ENCODE measurements around the gene SFSWAP.

DNA sequence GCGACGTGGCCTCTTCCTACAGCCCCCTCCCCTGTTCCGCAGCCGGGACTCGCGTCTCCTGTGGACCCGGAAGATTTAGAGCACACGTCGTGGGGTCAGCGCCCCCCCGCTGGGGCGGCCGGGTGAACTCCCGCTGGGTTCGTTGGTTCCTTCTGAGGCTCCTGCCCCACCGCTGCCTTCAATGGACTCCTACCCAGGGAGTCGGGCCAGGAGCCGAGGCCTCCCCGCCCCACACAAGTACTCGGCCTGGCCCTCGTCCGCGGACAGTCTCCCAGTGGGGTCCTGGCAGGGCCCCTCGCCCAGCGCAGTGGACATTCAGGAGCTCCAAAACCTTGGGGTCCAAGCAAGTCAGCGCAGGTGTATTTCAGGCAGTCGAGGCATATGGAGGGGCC lies 118.5 kb downstream of the SFSWAP start:
- TF ChIP-seq TAF1 (IDR thresholded peaks at IDR 0.05; ENCODE audit: borderline replicate concordance, insufficient read depth, low read length) (no peak), POLR2AphosphoS5 (IDR thresholded peaks at IDR 0.05; ENCODE audit: low read depth, low read length) (no peak), FOXP2 (optimal IDR thresholded peaks at IDR 0.05; ENCODE audit: borderline replicate concordance, extremely low read depth, extremely low read length, insufficient read depth) (no peak)
- TF ChIP-seq, protein P1, sequence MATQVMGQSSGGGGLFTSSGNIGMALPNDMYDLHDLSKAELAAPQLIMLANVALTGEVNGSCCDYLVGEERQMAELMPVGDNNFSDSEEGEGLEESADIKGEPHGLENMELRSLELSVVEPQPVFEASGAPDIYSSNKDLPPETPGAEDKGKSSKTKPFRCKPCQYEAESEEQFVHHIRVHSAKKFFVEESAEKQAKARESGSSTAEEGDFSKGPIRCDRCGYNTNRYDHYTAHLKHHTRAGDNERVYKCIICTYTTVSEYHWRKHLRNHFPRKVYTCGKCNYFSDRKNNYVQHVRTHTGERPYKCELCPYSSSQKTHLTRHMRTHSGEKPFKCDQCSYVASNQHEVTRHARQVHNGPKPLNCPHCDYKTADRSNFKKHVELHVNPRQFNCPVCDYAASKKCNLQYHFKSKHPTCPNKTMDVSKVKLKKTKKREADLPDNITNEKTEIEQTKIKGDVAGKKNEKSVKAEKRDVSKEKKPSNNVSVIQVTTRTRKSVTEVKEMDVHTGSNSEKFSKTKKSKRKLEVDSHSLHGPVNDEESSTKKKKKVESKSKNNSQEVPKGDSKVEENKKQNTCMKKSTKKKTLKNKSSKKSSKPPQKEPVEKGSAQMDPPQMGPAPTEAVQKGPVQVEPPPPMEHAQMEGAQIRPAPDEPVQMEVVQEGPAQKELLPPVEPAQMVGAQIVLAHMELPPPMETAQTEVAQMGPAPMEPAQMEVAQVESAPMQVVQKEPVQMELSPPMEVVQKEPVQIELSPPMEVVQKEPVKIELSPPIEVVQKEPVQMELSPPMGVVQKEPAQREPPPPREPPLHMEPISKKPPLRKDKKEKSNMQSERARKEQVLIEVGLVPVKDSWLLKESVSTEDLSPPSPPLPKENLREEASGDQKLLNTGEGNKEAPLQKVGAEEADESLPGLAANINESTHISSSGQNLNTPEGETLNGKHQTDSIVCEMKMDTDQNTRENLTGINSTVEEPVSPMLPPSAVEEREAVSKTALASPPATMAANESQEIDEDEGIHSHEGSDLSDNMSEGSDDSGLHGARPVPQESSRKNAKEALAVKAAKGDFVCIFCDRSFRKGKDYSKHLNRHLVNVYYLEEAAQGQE (IDR thresholded peaks at IDR 0.05; ENCODE audit: insufficient read depth in 1 of 2, low read depth in 2 of 2, low read length in 2 of 2), result no peak
